HEK293 (cell line): ENCODE data around the gene ICAM4.

ENCODE experiments used
- EGR2 ChIP-seq: fragments of 450-650 bp; formaldehyde crosslinking; IDR thresholded peaks from 2 replicates; pipeline ENCODE4 v1.5.1; 2016; ENCODE audit warnings: low read depth, missing biosample characterization, missing genetic modification characterization
- GLI4 ChIP-seq: fragments of 450-650 bp; formaldehyde crosslinking; IDR thresholded peaks from 2 replicates; pipeline ENCODE4 v1.5.1; 2016; ENCODE audit warnings: missing biosample characterization, missing genetic modification characterization
- INSM2 ChIP-seq: fragments of 450-650 bp; formaldehyde crosslinking; IDR thresholded peaks from 2 replicates; pipeline ENCODE4 v1.5.1; 2016; ENCODE audit warnings: missing biosample characterization, missing genetic modification characterization
- MEIS1 ChIP-seq: sonication (generic); formaldehyde crosslinking; IDR thresholded peaks from 2 replicates; pipeline ENCODE4 v1.8.1; 2022; ENCODE audit warnings: missing genetic modification reagents, mild to moderate bottlenecking, borderline replicate concordance
- REST ChIP-seq: fragments of 450-650 bp; formaldehyde crosslinking; IDR thresholded peaks from 2 replicates; pipeline ENCODE4 v1.5.1; 2016; ENCODE audit warnings: missing biosample characterization, missing genetic modification characterization
- SP7 ChIP-seq: fragments of 450-650 bp; formaldehyde crosslinking; IDR thresholded peaks from 2 replicates; pipeline ENCODE4 v1.5.1; 2016; ENCODE audit warnings: missing biosample characterization, missing genetic modification characterization
- YY1 ChIP-seq: fragments of 450-650 bp; formaldehyde crosslinking; IDR thresholded peaks from 2 replicates; pipeline ENCODE4 v1.5.1; 2018; ENCODE audit warnings: missing biosample characterization, missing genetic modification characterization
- ZBTB20 ChIP-seq: fragments of 450-650 bp; formaldehyde crosslinking; IDR thresholded peaks from 2 replicates; pipeline ENCODE4 v1.5.1; 2016; ENCODE audit warnings: missing biosample characterization, missing genetic modification characterization
- ZBTB21 ChIP-seq: fragments of 450-650 bp; formaldehyde crosslinking; IDR thresholded peaks from 2 replicates; pipeline ENCODE4 v1.5.1; 2017; ENCODE audit warnings: missing biosample characterization, missing genetic modification characterization
- ZBTB48 ChIP-seq: fragments of 450-650 bp; formaldehyde crosslinking; IDR thresholded peaks from 2 replicates; pipeline ENCODE4 v1.5.1; 2016; ENCODE audit warnings: missing biosample characterization, missing genetic modification characterization
- ZBTB7A ChIP-seq: fragments of 450-650 bp; formaldehyde crosslinking; IDR thresholded peaks from 2 replicates; pipeline ENCODE4 v1.5.1; 2016; ENCODE audit warnings: low read depth, missing biosample characterization, missing genetic modification characterization
- ZFHX2 ChIP-seq: fragments of 450-650 bp; formaldehyde crosslinking; conservative IDR thresholded peaks from 2 replicates; pipeline ENCODE4 v1.5.1; 2016; ENCODE audit warnings: missing biosample characterization, missing genetic modification characterization
- ZNF24 ChIP-seq: fragments of 450-650 bp; formaldehyde crosslinking; IDR thresholded peaks from 2 replicates; pipeline ENCODE4 v1.5.1; 2016; ENCODE audit warnings: missing biosample characterization, missing genetic modification characterization
- ZNF280C ChIP-seq: fragments of 450-650 bp; formaldehyde crosslinking; IDR thresholded peaks from 2 replicates; pipeline ENCODE4 v1.5.1; 2016; ENCODE audit warnings: missing biosample characterization, missing genetic modification characterization
- ZNF292 ChIP-seq: fragments of 450-650 bp; formaldehyde crosslinking; IDR thresholded peaks from 2 replicates; pipeline ENCODE4 v1.5.1; 2016; ENCODE audit warnings: low read depth, missing biosample characterization, missing genetic modification characterization, borderline replicate concordance
- ZNF335 ChIP-seq: fragments of 450-650 bp; formaldehyde crosslinking; conservative IDR thresholded peaks from 2 replicates; pipeline ENCODE4 v1.5.1; 2016; ENCODE audit warnings: missing biosample characterization, missing genetic modification characterization
- ZNF416 ChIP-seq: fragments of 450-650 bp; formaldehyde crosslinking; IDR thresholded peaks from 2 replicates; pipeline ENCODE4 v1.5.1; 2016; ENCODE audit warnings: missing biosample characterization, missing genetic modification characterization
- ZNF48 ChIP-seq: fragments of 450-650 bp; formaldehyde crosslinking; IDR thresholded peaks from 2 replicates; pipeline ENCODE4 v1.5.1; 2016; ENCODE audit warnings: missing biosample characterization, missing genetic modification characterization
- ZNF501 ChIP-seq: fragments of 450-650 bp; formaldehyde crosslinking; IDR thresholded peaks from 2 replicates; pipeline ENCODE4 v1.5.1; 2016; ENCODE audit warnings: missing biosample characterization, missing genetic modification characterization
- ZNF548 ChIP-seq: fragments of 450-650 bp; formaldehyde crosslinking; IDR thresholded peaks from 2 replicates; pipeline ENCODE4 v1.5.1; 2016; ENCODE audit warnings: missing biosample characterization, missing genetic modification characterization
- ZNF580 ChIP-seq: fragments of 450-650 bp; formaldehyde crosslinking; IDR thresholded peaks from 2 replicates; pipeline ENCODE4 v1.5.1; 2016; ENCODE audit warnings: missing biosample characterization, missing genetic modification characterization
- ZNF624 ChIP-seq: fragments of 450-650 bp; formaldehyde crosslinking; IDR thresholded peaks from 2 replicates; pipeline ENCODE4 v1.5.1; 2017; ENCODE audit warnings: missing biosample characterization, missing genetic modification characterization
- ZNF670 ChIP-seq: fragments of 450-650 bp; formaldehyde crosslinking; IDR thresholded peaks from 2 replicates; pipeline ENCODE4 v1.5.1; 2016; ENCODE audit warnings: missing biosample characterization, missing genetic modification characterization, low read depth
- ZNF677 ChIP-seq: fragments of 450-650 bp; IDR thresholded peaks from 2 replicates; pipeline ENCODE4 v1.5.0; 2018; ENCODE audit warnings: missing biosample characterization, mild to moderate bottlenecking, missing genetic modification characterization, moderate library complexity
- ZNF692 ChIP-seq: fragments of 450-650 bp; formaldehyde crosslinking; IDR thresholded peaks from 2 replicates; pipeline ENCODE4 v1.5.1; 2016; ENCODE audit warnings: missing biosample characterization, missing genetic modification characterization
- ZNF707 ChIP-seq: fragments of 450-650 bp; formaldehyde crosslinking; IDR thresholded peaks from 2 replicates; pipeline ENCODE4 v1.5.1; 2016; ENCODE audit warnings: missing biosample characterization, missing genetic modification characterization
- ZNF776 ChIP-seq: fragments of 450-650 bp; formaldehyde crosslinking; IDR thresholded peaks from 2 replicates; pipeline ENCODE4 v1.5.0; 2017; ENCODE audit warnings: missing biosample characterization, missing genetic modification characterization, borderline replicate concordance
- ZNF785 ChIP-seq: fragments of 450-650 bp; formaldehyde crosslinking; IDR thresholded peaks from 2 replicates; pipeline ENCODE4 v1.5.1; 2016; ENCODE audit warnings: missing biosample characterization, missing genetic modification characterization
- ZNF791 ChIP-seq: fragments of 450-650 bp; formaldehyde crosslinking; IDR thresholded peaks from 2 replicates; pipeline ENCODE4 v1.5.1; 2016; ENCODE audit warnings: missing biosample characterization, missing genetic modification characterization
- ZNF792 ChIP-seq: fragments of 450-650 bp; formaldehyde crosslinking; IDR thresholded peaks from 2 replicates; pipeline ENCODE4 v1.5.1; 2016; ENCODE audit warnings: missing biosample characterization, missing genetic modification characterization
- ZNF837 ChIP-seq: fragments of 450-650 bp; formaldehyde crosslinking; IDR thresholded peaks from 2 replicates; pipeline ENCODE4 v1.5.1; 2016; ENCODE audit warnings: missing biosample characterization, missing genetic modification characterization
- ZNF843 ChIP-seq: fragments of 450-650 bp; formaldehyde crosslinking; IDR thresholded peaks from 2 replicates; pipeline ENCODE4 v1.5.1; 2016; ENCODE audit warnings: missing biosample characterization, missing genetic modification characterization

ICAM4 gene

GRCh38 chr19:10286803-10287737 is at the start of gene ICAM4 (continued):
- TF ChIP-seq ZNF501 (tag by site-specific recombination), result 0 out of 2 replicates have a peak, but pooled peaks have one; percentile 36
- TF ChIP-seq MEIS1 (CRISPR knock-in tag), result no peak
- TF ChIP-seq ZNF677 (tag by site-specific recombination), result no peak
- no peak; the same call in 1 of the 2 replicates for TF ChIP-seq ZFHX2 (tag by site-specific recombination)
- TF ChIP-seq ZNF776 (tag by site-specific recombination), result no peak
- TF ChIP-seq ZNF791 (tag by site-specific recombination), result no peak
- no peak for TF ChIP-seq ZNF707 (tag by site-specific recombination)
- peak; percentile 79 for TF ChIP-seq ZBTB48
- peak; percentile 95 for TF ChIP-seq ZBTB20 (tag by site-specific recombination)
- no peak; the same call in 1 of the 2 replicates for TF ChIP-seq ZNF580 (tag by site-specific recombination)
- TF ChIP-seq ZNF670, result no peak
- TF ChIP-seq ZNF548, result no peak
- TF ChIP-seq INSM2 (tag by site-specific recombination), result peak; percentile 17; the same call in 1 of the 2 replicates
- TF ChIP-seq ZNF416, result no peak
- TF ChIP-seq ZNF624 (tag by site-specific recombination), result no peak
- peak; percentile 78; the same call in 1 of the 2 replicates for TF ChIP-seq SP7 (tag by site-specific recombination)
- TF ChIP-seq ZBTB21, result no peak
- no peak for TF ChIP-seq YY1 (tag by site-specific recombination)
- TF ChIP-seq ZNF280C (tag by site-specific recombination), result no peak
- no peak for TF ChIP-seq REST (tag by site-specific recombination)
- TF ChIP-seq ZNF335, result peak; percentile 93
- 0 out of 2 replicates have a peak, but pooled peaks have one; percentile 29 for TF ChIP-seq ZNF843 (tag by site-specific recombination)
- TF ChIP-seq ZNF292, result no peak
- TF ChIP-seq ZNF48 (tag by site-specific recombination), result no peak
- no peak for TF ChIP-seq ZNF792 (tag by site-specific recombination)
- TF ChIP-seq ZNF24, result peak; percentile 76; the same call in 1 of the 2 replicates
- no peak for TF ChIP-seq ZBTB7A (tag by site-specific recombination)
- no peak for TF ChIP-seq ZNF837 (tag by site-specific recombination)
- no peak for TF ChIP-seq GLI4 (tag by site-specific recombination)
- no peak for TF ChIP-seq ZNF785 (tag by site-specific recombination)
- no peak for TF ChIP-seq ZNF692
- no peak for TF ChIP-seq EGR2
